Stimulated activated CD8-positive, alpha-beta memory T cell treated with anti-CD3 and anti-CD28 coated beads, Interleukin-7, amount 100 ng/mL, for 48 hours (primary cell): Measurements from ENCODE around the gene ASB5.

Experiments
- DNase-seq, 2 donors: peaks; one replicate each; pipeline ENCODE4 v3.0.0-alpha.2; 2020; ENCODE audit warnings: low read depth in 1 of 2; ENCODE audit errors: extremely low read depth in 1 of 2

Gene ASB5

DNA sequence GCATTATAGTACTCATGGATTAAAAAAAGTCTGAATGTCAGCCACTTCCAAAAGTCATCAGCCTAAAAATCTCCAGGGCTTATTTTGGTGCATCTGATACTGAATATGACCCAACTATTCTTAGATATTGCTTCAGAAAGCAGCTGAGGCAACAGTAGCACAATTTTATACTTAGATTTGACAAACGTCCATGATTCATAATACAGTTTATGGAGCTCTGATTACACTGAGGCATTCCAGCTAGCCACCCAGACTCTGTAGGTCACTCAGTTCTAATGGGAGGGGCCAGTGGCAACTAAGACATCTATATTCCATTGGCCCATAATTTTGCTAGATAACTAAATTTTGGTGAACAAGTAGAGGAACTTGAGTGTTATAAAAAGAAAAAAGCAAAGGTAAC, 84.0 kb downstream of the ASB5 start:
- DNase-seq = no peak
